ENCODE data around the gene METTL24.
"Not testable (repeated sequence)": the region's sequence is repeated elsewhere in the genome, so short reads cannot be mapped to it uniquely, and the experiment has no call there.

METTL24 gene

GRCh38 chr6:110315207-110315868 lies 42.8 kb downstream of the METTL24 start:
- DNase-seq (ENCODE audit: low read depth in 2 of 2) = no peak

- DNase-seq (ENCODE audit: low read depth in 2 of 2) = no peak
Observed at GRCh38 chr6:110310861-110311446, 47.2 kb downstream of the METTL24 start.

- not testable (repeated sequence) for DNase-seq (ENCODE audit: low read depth in 2 of 2)
Observed at GRCh38 chr6:110309432-110309831, 48.7 kb downstream of the METTL24 start.

- no peak for DNase-seq (ENCODE audit: low read depth in 2 of 2)
Observed at GRCh38 chr6:110307368-110307767, 50.8 kb downstream of the METTL24 start.

- DNase-seq (ENCODE audit: low read depth in 2 of 2) = not testable (repeated sequence)
Observed at GRCh38 chr6:110305832-110306231, 52.3 kb downstream of the METTL24 start.

- DNase-seq (ENCODE audit: low read depth in 2 of 2) = not testable (repeated sequence)
Observed at GRCh38 chr6:110303692-110304091, 54.5 kb downstream of the METTL24 start.

GRCh38 chr6:110298916-110299315 lies 59.2 kb downstream of the METTL24 start:
- no peak for DNase-seq (ENCODE audit: low read depth in 2 of 2)

- no peak for DNase-seq (ENCODE audit: low read depth in 2 of 2)
Observed at GRCh38 chr6:110298411-110298810, 59.7 kb downstream of the METTL24 start.

GRCh38 chr6:110296241-110297025 lies 61.7 kb downstream of the METTL24 start:
- no peak for DNase-seq (ENCODE audit: low read depth in 2 of 2)

- no peak for DNase-seq (ENCODE audit: low read depth in 2 of 2)
Observed at GRCh38 chr6:110295451-110296165, 62.5 kb downstream of the METTL24 start.

GRCh38 chr6:110287462-110288341 lies 70.4 kb downstream of the METTL24 start:
- DNase-seq (ENCODE audit: low read depth in 2 of 2) = no peak

GRCh38 chr6:110285306-110286060 lies 72.7 kb downstream of the METTL24 start:
- DNase-seq (ENCODE audit: low read depth in 2 of 2) = no peak

GRCh38 chr6:110284855-110285254 lies 73.3 kb downstream of the METTL24 start:
- no peak for DNase-seq (ENCODE audit: low read depth in 2 of 2)

GRCh38 chr6:110283657-110284056 lies 74.5 kb downstream of the METTL24 start:
- DNase-seq (ENCODE audit: low read depth in 2 of 2) = no peak

- no peak for DNase-seq (ENCODE audit: low read depth in 2 of 2)
Observed at GRCh38 chr6:110282412-110282811, 75.7 kb downstream of the METTL24 start.

GRCh38 chr6:110277100-110277665 lies 81.0 kb downstream of the METTL24 start:
- DNase-seq (ENCODE audit: low read depth in 2 of 2) = no peak

- not testable (repeated sequence) for DNase-seq (ENCODE audit: low read depth in 2 of 2)
Observed at GRCh38 chr6:110272781-110273180, 85.4 kb downstream of the METTL24 start.

GRCh38 chr6:110271732-110272022 lies 86.5 kb downstream of the METTL24 start:
- no peak for DNase-seq (ENCODE audit: low read depth in 2 of 2)

- DNase-seq (ENCODE audit: low read depth in 2 of 2) = no peak
Observed at GRCh38 chr6:110270165-110270564, 88.0 kb downstream of the METTL24 start.

GRCh38 chr6:110269623-110270022 lies 88.5 kb downstream of the METTL24 start:
- no peak for DNase-seq (ENCODE audit: low read depth in 2 of 2)
